COR-L47 (cell line): ENCODE results near the gene SLC22A31.
A peak's percentile ranks its signal among the peaks of the same experiment; 100 is the strongest.

Experiments used
- DNase-seq: peaks from one replicate; lab custom pipeline; 2025; lab: John Stamatoyannopoulos, UW

Gene SLC22A31

GRCh38 chr16:89216315-89217137 lies 16.2 kb upstream of the SLC22A31 start:
- peak; percentile 69 for DNase-seq

GRCh38 chr16:89210904-89211515 lies 10.7 kb upstream of the SLC22A31 start:
- no peak for DNase-seq

GRCh38 chr16:89210165-89210903 lies 10.0 kb upstream of the SLC22A31 start:
- no peak for DNase-seq

GRCh38 chr16:89209522-89210044 lies 9.2 kb upstream of the SLC22A31 start:
- DNase-seq: no peak

GRCh38 chr16:89207993-89208392 lies 7.7 kb upstream of the SLC22A31 start:
- no peak for DNase-seq

- DNase-seq: no peak
Observed at GRCh38 chr16:89202422-89203215, 2.3 kb upstream of the SLC22A31 start.

GRCh38 chr16:89201439-89202377 lies 1.4 kb upstream of the SLC22A31 start:
- DNase-seq: no peak

- no peak for DNase-seq
Observed at GRCh38 chr16:89200850-89201411, 594 bp upstream of the SLC22A31 start.

GRCh38 chr16:89199241-89200123 lies 855 bp downstream of the SLC22A31 start:
- DNase-seq: no peak

- no peak for DNase-seq
Observed at GRCh38 chr16:89198417-89199240, 1.7 kb downstream of the SLC22A31 start.

GRCh38 chr16:89197633-89198416 lies 2.5 kb downstream of the SLC22A31 start:
- no peak for DNase-seq

- no peak for DNase-seq
Observed at GRCh38 chr16:89197033-89197632, 3.2 kb downstream of the SLC22A31 start.

GRCh38 chr16:89195521-89196171 lies 4.7 kb downstream of the SLC22A31 start:
- DNase-seq: no peak

GRCh38 chr16:89194340-89195311 lies 5.7 kb downstream of the SLC22A31 start:
- no peak for DNase-seq

- DNase-seq: no peak
Observed at GRCh38 chr16:89193576-89194293, 6.6 kb downstream of the SLC22A31 start.
